ENCODE data around the gene C20orf173.

C20orf173 gene, protein sequence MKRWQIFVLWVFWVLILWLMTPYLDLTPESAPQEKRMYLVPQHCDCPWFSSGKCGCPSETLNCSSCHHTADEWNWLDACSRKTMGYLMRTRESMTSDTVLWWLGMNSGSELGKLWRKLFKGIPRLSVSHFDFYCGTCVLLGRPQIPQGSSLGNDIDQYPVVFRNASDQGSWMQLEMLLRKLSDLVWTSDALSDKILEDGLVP

DNA sequence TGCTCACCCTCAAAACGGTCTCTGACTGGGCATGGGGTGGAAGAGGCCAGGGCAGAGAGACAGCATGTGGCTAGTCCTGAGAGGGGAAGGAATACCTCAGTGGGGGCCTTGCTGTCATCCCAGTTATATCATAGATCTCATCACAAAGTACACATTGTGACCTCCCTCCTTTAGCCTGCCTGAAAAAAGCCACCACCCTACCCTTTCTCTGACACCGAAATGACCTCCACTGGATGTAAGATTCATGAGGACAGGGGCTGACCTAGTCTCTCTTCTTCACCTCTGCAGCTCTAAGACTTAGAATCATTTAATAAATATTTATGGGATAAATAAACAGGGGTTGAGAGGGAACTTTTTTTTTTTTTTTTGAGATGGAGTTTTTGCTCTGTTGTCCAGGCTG lies at the start of gene C20orf173:
TSS of gene C20orf173 (minus strand) at position 101 of the 400 bp plus-strand sequence. CDS start 279 bp downstream, outside the sequence.
- Histone ChIP-seq H3K9me3 (ENCODE audit: control insufficient read depth in 2 of 2, low read length in 2 of 2) (no peaks in the 10 kb centered on the region), H3K9ac (ENCODE audit: low read length in 2 of 2) (no peak within 1 kb of the TSS), H3K4me1 (ENCODE audit: control insufficient read depth, insufficient read depth, low read length) (no peaks in the 10 kb centered on the region), H3K36me3 (ENCODE audit: control insufficient read depth in 2 of 2, insufficient read depth in 2 of 2, low read length in 2 of 2) (no peaks in the 10 kb centered on the region), H3K27ac (ENCODE audit: low read length) (no peak within 1 kb of the TSS), H3K4me3 (ENCODE audit: low read length in 2 of 2) (no peak within 1 kb of the TSS), H3K27me3 (ENCODE audit: control insufficient read depth in 1 of 2, insufficient read depth in 2 of 2, low read length in 2 of 2) (no peaks in the 10 kb centered on the region)

DNA sequence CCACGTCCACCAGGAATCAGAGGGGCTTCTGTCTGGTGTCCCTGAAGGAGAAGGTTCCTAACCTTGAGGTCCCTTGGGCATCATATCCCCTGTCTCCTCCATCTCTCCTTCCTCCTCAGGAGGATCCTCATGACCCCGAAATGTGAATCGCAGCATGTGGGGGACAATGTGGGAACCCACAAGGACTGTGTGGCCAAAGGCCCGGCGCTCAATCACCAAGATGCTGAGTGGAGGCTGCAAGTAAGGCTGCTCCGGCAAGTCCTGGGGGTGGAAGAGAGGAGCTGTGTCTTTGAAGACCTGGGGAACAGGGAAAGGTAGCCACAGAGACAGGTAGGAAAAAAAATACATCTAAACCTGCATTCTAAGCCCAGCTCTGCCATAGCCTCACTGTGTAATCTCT lies 49.7 kb upstream of the C20orf173 start:
- no peak overlapping the region for H3K27ac ChIP-seq (ENCODE audit: low read length)
- H3K9ac ChIP-seq (ENCODE audit: low read length in 2 of 2): no peak overlapping the region
- H3K27me3 ChIP-seq (ENCODE audit: control insufficient read depth in 1 of 2, insufficient read depth in 2 of 2, low read length in 2 of 2): no peaks in the 10 kb centered on the region
- no peaks in the 10 kb centered on the region for H3K4me1 ChIP-seq (ENCODE audit: control insufficient read depth, insufficient read depth, low read length)
- H3K9me3 ChIP-seq (ENCODE audit: control insufficient read depth in 2 of 2, low read length in 2 of 2): no peaks in the 10 kb centered on the region
- H3K4me3 ChIP-seq (ENCODE audit: low read length in 2 of 2): no peak overlapping the region
- no peaks in the 10 kb centered on the region for H3K36me3 ChIP-seq (ENCODE audit: control insufficient read depth in 2 of 2, insufficient read depth in 2 of 2, low read length in 2 of 2)

DNA sequence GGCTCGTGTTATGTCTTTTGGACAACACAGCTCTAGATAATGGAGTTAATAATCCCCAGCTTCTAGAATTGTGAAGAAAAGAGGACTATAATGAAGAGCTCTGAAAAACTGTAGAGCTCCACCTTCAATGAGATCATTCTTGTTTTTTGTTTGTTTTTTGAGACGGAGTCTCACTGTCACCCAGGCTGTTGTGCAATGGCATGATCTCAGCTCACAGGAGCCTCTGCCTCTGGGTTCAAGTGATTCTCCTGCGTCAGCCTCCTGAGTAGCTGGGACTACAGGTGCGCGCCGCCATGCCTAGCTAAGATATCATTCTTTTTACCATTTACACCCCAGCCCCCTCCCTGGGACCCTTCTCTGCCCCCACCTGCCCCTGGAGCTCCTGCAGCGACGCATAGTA lies 49.0 kb upstream of the C20orf173 start:
- H3K9ac ChIP-seq (ENCODE audit: low read length in 2 of 2): no peak overlapping the region
- no peaks in the 10 kb centered on the region for H3K27me3 ChIP-seq (ENCODE audit: control insufficient read depth in 1 of 2, insufficient read depth in 2 of 2, low read length in 2 of 2)
- no peaks in the 10 kb centered on the region for H3K9me3 ChIP-seq (ENCODE audit: control insufficient read depth in 2 of 2, low read length in 2 of 2)
- H3K27ac ChIP-seq (ENCODE audit: low read length): no peak overlapping the region
- H3K4me1 ChIP-seq (ENCODE audit: control insufficient read depth, insufficient read depth, low read length): no peaks in the 10 kb centered on the region
- no peaks in the 10 kb centered on the region for H3K36me3 ChIP-seq (ENCODE audit: control insufficient read depth in 2 of 2, insufficient read depth in 2 of 2, low read length in 2 of 2)
- no peak overlapping the region for H3K4me3 ChIP-seq (ENCODE audit: low read length in 2 of 2)

DNA sequence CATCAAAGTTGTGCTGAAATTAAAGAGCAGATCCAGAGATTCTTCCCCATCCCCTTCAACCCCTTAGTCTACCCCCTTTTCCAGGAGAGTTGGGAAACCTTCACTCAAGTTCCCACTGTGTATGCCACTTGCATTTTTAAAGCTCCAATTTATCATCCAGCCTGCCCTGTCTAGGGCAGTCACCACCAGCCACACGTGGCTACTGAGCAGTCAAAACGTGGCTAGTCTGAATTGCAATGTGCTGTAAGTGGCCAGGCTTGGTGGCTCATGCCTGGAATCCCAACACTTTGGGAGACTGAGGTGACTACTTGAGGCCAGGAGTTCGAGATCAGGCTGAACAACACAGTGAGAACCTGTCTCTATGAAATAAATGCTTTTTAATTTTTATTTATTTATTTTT lies 47.4 kb upstream of the C20orf173 start:
- no peak overlapping the region for H3K9ac ChIP-seq (ENCODE audit: low read length in 2 of 2)
- no peaks in the 10 kb centered on the region for H3K27me3 ChIP-seq (ENCODE audit: control insufficient read depth in 1 of 2, insufficient read depth in 2 of 2, low read length in 2 of 2)
- no peak overlapping the region for H3K27ac ChIP-seq (ENCODE audit: low read length)
- H3K4me1 ChIP-seq (ENCODE audit: control insufficient read depth, insufficient read depth, low read length): no peaks in the 10 kb centered on the region
- H3K36me3 ChIP-seq (ENCODE audit: control insufficient read depth in 2 of 2, insufficient read depth in 2 of 2, low read length in 2 of 2): no peaks in the 10 kb centered on the region
- H3K4me3 ChIP-seq (ENCODE audit: low read length in 2 of 2): no peak overlapping the region
- peaks cover 0 to 2% of the 10 kb centered on the region in 2 donors for H3K9me3 ChIP-seq (ENCODE audit: control insufficient read depth in 2 of 2, low read length in 2 of 2)

- Histone ChIP-seq H3K27ac (ENCODE audit: low read length) (no peak overlapping the region), H3K4me1 (ENCODE audit: control insufficient read depth, insufficient read depth, low read length) (no peaks in the 10 kb centered on the region), H3K27me3 (ENCODE audit: control insufficient read depth in 1 of 2, insufficient read depth in 2 of 2, low read length in 2 of 2) (no peaks in the 10 kb centered on the region), H3K9me3 (ENCODE audit: control insufficient read depth in 2 of 2, low read length in 2 of 2) (peaks cover 0 to 2% of the 10 kb centered on the region in 2 donors), H3K4me3 (ENCODE audit: low read length in 2 of 2) (no peak overlapping the region), H3K9ac (ENCODE audit: low read length in 2 of 2) (no peak overlapping the region), H3K36me3 (ENCODE audit: control insufficient read depth in 2 of 2, insufficient read depth in 2 of 2, low read length in 2 of 2) (no peaks in the 10 kb centered on the region)
Measured at GRCh38 chr20:35575958-35576357, 46.5 kb upstream of the C20orf173 start.

DNA sequence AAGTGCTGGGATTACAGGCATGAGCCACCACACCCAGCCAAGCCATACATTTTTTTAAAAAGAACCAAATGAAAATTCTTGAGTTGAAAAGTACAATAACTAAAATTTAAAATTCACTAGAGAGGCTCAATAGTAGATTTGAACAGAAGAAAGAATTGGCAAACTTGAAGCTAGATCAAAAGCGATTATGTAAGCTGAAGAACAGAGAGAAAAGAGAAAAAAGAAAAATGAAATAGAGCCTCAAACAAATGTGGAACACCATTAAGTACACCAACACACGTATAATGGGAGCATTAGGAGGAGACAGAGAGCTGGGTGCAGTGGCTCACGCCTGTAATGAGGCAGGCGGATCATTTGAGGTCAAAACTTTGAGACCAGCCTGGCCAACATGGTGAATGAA lies 43.4 kb upstream of the C20orf173 start:
- Histone ChIP-seq H3K27ac (ENCODE audit: low read length) (no peak overlapping the region), H3K36me3 (ENCODE audit: control insufficient read depth in 2 of 2, insufficient read depth in 2 of 2, low read length in 2 of 2) (no peaks in the 10 kb centered on the region), H3K9ac (ENCODE audit: low read length in 2 of 2) (no peak overlapping the region), H3K9me3 (ENCODE audit: control insufficient read depth in 2 of 2, low read length in 2 of 2) (peaks cover 0 to 2% of the 10 kb centered on the region in 2 donors), H3K4me1 (ENCODE audit: control insufficient read depth, insufficient read depth, low read length) (no peaks in the 10 kb centered on the region), H3K4me3 (ENCODE audit: low read length in 2 of 2) (no peak overlapping the region), H3K27me3 (ENCODE audit: control insufficient read depth in 1 of 2, insufficient read depth in 2 of 2, low read length in 2 of 2) (no peaks in the 10 kb centered on the region)

DNA sequence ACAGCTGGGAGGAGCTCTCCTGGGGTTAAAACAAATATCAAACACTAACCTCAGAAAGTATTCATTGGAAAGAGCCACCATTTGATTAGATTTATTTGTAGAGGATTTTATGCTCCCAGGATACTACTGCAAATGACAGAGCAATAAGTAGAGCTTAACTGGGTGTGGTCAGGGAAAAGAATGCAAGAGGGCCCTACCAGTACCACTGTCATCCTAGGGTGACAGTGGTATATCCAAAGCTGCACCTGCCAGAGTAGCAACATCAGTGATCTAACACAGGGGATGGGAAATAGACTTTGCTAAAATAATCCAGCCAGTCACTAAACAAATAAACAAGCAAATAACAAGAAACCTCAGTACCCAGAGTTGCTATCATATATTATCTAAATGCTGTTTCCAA lies 42.1 kb upstream of the C20orf173 start:
- Histone ChIP-seq H3K27me3 (ENCODE audit: control insufficient read depth in 1 of 2, insufficient read depth in 2 of 2, low read length in 2 of 2) (no peaks in the 10 kb centered on the region), H3K36me3 (ENCODE audit: control insufficient read depth in 2 of 2, insufficient read depth in 2 of 2, low read length in 2 of 2) (no peaks in the 10 kb centered on the region), H3K4me1 (ENCODE audit: control insufficient read depth, insufficient read depth, low read length) (no peaks in the 10 kb centered on the region), H3K9me3 (ENCODE audit: control insufficient read depth in 2 of 2, low read length in 2 of 2) (peaks cover 0 to 2% of the 10 kb centered on the region in 2 donors), H3K4me3 (ENCODE audit: low read length in 2 of 2) (no peak overlapping the region), H3K9ac (ENCODE audit: low read length in 2 of 2) (no peak overlapping the region), H3K27ac (ENCODE audit: low read length) (no peak overlapping the region)

GRCh38 chr20:35568645-35569044 lies 39.2 kb upstream of the C20orf173 start:
- Histone ChIP-seq H3K4me3 (ENCODE audit: low read length in 2 of 2) (no peak overlapping the region), H3K9me3 (ENCODE audit: control insufficient read depth in 2 of 2, low read length in 2 of 2) (peaks cover 0 to 2% of the 10 kb centered on the region in 2 donors), H3K36me3 (ENCODE audit: control insufficient read depth in 2 of 2, insufficient read depth in 2 of 2, low read length in 2 of 2) (no peaks in the 10 kb centered on the region), H3K27me3 (ENCODE audit: control insufficient read depth in 1 of 2, insufficient read depth in 2 of 2, low read length in 2 of 2) (no peaks in the 10 kb centered on the region), H3K9ac (ENCODE audit: low read length in 2 of 2) (no peak overlapping the region), H3K27ac (ENCODE audit: low read length) (no peak overlapping the region), H3K4me1 (ENCODE audit: control insufficient read depth, insufficient read depth, low read length) (no peaks in the 10 kb centered on the region)

- Histone ChIP-seq H3K27ac (ENCODE audit: low read length) (no peak overlapping the region), H3K27me3 (ENCODE audit: control insufficient read depth in 1 of 2, insufficient read depth in 2 of 2, low read length in 2 of 2) (no peaks in the 10 kb centered on the region), H3K36me3 (ENCODE audit: control insufficient read depth in 2 of 2, insufficient read depth in 2 of 2, low read length in 2 of 2) (no peaks in the 10 kb centered on the region), H3K9ac (ENCODE audit: low read length in 2 of 2) (no peak overlapping the region), H3K4me3 (ENCODE audit: low read length in 2 of 2) (no peak overlapping the region), H3K4me1 (ENCODE audit: control insufficient read depth, insufficient read depth, low read length) (no peaks in the 10 kb centered on the region), H3K9me3 (ENCODE audit: control insufficient read depth in 2 of 2, low read length in 2 of 2) (no peaks in the 10 kb centered on the region)
Measured at GRCh38 chr20:35564905-35565304, 35.5 kb upstream of the C20orf173 start.

DNA sequence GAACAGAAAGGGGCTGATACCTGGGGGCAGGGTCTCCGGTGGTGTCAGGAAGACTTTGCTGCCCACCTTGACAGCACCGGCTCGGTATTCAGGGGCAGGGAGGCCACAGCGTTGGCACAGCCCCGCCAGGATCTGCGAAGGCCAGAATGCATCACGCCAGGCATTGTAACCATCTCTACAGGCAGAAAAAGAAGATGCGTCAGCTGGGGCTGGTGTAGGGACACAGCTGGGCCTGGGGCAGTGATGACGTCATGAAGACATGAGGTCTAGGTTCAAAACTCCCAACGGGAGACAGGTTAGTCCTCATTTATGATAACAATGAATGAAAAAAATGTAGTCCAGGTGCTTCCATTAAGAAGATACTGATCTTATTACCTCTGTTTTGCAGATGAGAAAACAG lies 34.4 kb upstream of the C20orf173 start:
- H3K27me3 ChIP-seq (ENCODE audit: control insufficient read depth in 1 of 2, insufficient read depth in 2 of 2, low read length in 2 of 2): no peaks in the 10 kb centered on the region
- H3K4me3 ChIP-seq (ENCODE audit: low read length in 2 of 2): no peak overlapping the region
- no peaks in the 10 kb centered on the region for H3K4me1 ChIP-seq (ENCODE audit: control insufficient read depth, insufficient read depth, low read length)
- H3K27ac ChIP-seq (ENCODE audit: low read length): no peak overlapping the region
- no peaks in the 10 kb centered on the region for H3K36me3 ChIP-seq (ENCODE audit: control insufficient read depth in 2 of 2, insufficient read depth in 2 of 2, low read length in 2 of 2)
- H3K9me3 ChIP-seq (ENCODE audit: control insufficient read depth in 2 of 2, low read length in 2 of 2): no peaks in the 10 kb centered on the region
- H3K9ac ChIP-seq (ENCODE audit: low read length in 2 of 2): no peak overlapping the region

DNA sequence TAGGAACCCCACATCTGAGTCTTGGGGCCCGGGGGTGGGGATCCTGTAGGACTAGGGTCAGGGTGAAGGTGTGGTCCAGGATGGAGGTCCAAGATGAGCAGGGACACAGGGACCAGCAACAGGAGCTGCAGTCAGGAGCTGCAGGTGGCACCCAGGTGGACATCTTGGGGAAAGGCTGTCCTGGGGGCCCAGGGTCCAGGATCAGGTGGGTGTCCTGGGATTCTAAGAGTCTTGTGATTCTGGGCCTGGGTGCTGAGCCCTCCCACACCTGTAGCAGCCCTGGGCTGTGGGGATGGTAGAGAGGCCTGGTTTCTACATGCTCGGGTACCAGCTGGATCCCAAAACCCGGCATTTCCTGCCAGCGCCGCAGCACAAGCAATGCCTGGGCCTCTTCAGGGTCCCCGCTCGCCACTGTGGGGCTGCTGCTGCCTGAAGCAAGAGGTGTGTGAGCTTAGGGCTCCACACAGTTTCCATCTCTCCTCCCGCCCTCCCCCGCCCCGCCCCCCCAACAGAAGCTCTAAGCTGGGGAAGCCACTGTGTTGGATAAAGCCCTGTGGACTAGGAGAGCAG lies 33.2 kb upstream of the C20orf173 start:
- Histone ChIP-seq H3K27ac (ENCODE audit: low read length) (no peak overlapping the region), H3K36me3 (ENCODE audit: control insufficient read depth in 2 of 2, insufficient read depth in 2 of 2, low read length in 2 of 2) (peaks cover 0 to 3% of the 10 kb centered on the region in 2 donors), H3K27me3 (ENCODE audit: control insufficient read depth in 1 of 2, insufficient read depth in 2 of 2, low read length in 2 of 2) (no peaks in the 10 kb centered on the region), H3K4me1 (ENCODE audit: control insufficient read depth, insufficient read depth, low read length) (no peaks in the 10 kb centered on the region), H3K9ac (ENCODE audit: low read length in 2 of 2) (no peak overlapping the region), H3K9me3 (ENCODE audit: control insufficient read depth in 2 of 2, low read length in 2 of 2) (no peaks in the 10 kb centered on the region), H3K4me3 (ENCODE audit: low read length in 2 of 2) (no peak overlapping the region)
